ENCODE data around the gene CDAN1.
"Not testable (repeated sequence)": the region's sequence is repeated elsewhere in the genome, so short reads cannot be mapped to it uniquely, and the experiment has no call there.

The CDAN1 gene

DNA sequence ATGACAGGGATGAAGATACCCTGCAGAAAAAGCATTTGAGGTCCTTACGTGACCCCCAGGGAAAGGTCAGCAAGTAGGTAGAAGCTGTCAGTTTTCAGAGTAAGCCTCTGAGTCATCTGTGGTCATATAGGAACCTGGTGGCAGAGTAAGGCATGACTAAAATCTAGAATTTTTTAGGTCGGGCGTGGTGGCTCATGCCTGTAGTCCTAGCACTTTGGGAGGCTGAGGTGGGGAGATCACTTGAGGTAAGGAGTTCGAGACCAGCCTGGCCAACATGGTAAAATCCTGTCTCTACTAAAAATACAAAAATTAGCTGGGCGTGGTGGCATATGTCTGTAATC, 56.8 kb downstream of the CDAN1 start:
- peaks cover 15% of the 10 kb centered on the region for H3K36me3 Mint-ChIP-seq (ENCODE audit: low read depth)
- H3K27ac Mint-ChIP-seq; H3K27me3 Mint-ChIP-seq; H3K4me3 Mint-ChIP-seq; H3K4me1 Mint-ChIP-seq (ENCODE audit: low read depth); H3K9me3 Mint-ChIP-seq: not testable (repeated sequence)

- peaks cover 5% of the 10 kb centered on the region for H3K4me1 Mint-ChIP-seq (ENCODE audit: low read depth)
- H3K9me3 Mint-ChIP-seq: no peaks in the 10 kb centered on the region
- H3K4me3 Mint-ChIP-seq: no peak overlapping the region
- no peak overlapping the region for H3K27ac Mint-ChIP-seq
- peaks cover 19% of the 10 kb centered on the region for H3K36me3 Mint-ChIP-seq (ENCODE audit: low read depth)
- no peaks in the 10 kb centered on the region for H3K27me3 Mint-ChIP-seq
These were observed 57.4 kb downstream of the CDAN1 start for GRCh38 chr15:42679285-42680141.

DNA sequence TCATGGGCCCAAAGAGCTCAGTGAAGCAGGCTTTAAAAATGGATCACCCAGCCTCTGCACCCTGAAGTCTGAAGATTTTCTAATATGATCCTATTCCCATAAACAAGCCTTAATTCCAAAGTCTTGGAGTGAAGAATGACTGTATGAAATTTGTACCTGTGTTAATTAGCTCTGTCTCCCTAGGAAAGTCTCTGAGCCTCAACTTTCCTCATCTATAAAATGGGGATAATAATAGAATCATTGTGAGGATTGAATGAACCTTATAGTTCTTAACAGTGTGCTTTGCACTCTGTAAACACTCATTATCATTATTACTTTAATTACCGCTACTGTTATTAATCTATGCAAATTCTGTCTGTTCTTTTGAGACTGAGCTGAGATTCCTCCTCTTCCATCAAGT, 61.9 kb downstream of the CDAN1 start:
- Mint-ChIP-seq H3K4me3 (no peak overlapping the region), H3K9me3 (no peaks in the 10 kb centered on the region), H3K27me3 (no peaks in the 10 kb centered on the region), H3K4me1 (ENCODE audit: low read depth) (peaks cover 4% of the 10 kb centered on the region), H3K36me3 (ENCODE audit: low read depth) (peaks cover 8% of the 10 kb centered on the region), H3K27ac (no peak overlapping the region)

DNA sequence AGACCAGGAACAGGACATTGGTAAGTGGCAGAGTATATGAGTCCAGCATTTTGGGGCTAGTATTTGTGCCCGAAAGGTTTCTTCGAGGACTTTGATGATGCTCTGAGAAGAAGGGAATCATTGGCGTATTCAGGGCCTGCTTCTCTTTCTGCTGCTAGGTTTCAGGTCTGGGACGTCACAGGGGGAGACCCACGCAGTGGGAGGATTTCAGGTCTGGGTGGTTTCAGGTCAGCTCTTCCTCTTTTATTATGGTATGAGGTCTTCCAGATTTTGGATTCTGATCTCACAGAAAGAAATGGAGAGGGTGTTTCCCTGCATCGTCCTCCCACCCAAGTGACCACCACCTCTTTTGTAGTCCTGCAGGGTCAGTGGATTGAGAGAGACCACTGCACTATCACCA, 62.5 kb downstream of the CDAN1 start:
- Mint-ChIP-seq H3K36me3 (ENCODE audit: low read depth) (peaks cover 8% of the 10 kb centered on the region), H3K4me1 (ENCODE audit: low read depth) (no peaks in the 10 kb centered on the region), H3K27me3 (no peaks in the 10 kb centered on the region), H3K27ac (no peak overlapping the region), H3K4me3 (no peak overlapping the region), H3K9me3 (no peaks in the 10 kb centered on the region)
